Epithelial cell of proximal tubule (primary cell): ENCODE measurements around the gene LYST. TPM values are rescaled to one million over a fixed set of nuclear protein-coding genes. Genes with fewer than 3 reads are reported as not detected.

Source experiments
- DNase-seq: peaks from one replicate; pipeline ENCODE4 v3.0.0-alpha.2; 2011; ENCODE audit warnings: low read depth
- H3K4me3 ChIP-seq: 2 replicates; pipeline ENCODE4 v1.5.1; 2011; ENCODE audit warnings: low read depth, mild to moderate bottlenecking, low read length
- total RNA-seq: library from RNA; depleted of rRNA; stranded (reverse); fragments of >200 nt; gene quantifications from 2 replicates; pipeline ENCODE4 v1.2.3, GENCODE V29; 2015
- TF ChIP-seq, protein P1 (sequence below): conservative IDR thresholded peaks from 2 replicates; pipeline ENCODE4 v1.5.1; 2012; ENCODE audit warnings: low read depth, mild to moderate bottlenecking, low read length

Gene LYST
- total RNA-seq, 1 donor from 2014 or later = 10.3 TPM

DNA sequence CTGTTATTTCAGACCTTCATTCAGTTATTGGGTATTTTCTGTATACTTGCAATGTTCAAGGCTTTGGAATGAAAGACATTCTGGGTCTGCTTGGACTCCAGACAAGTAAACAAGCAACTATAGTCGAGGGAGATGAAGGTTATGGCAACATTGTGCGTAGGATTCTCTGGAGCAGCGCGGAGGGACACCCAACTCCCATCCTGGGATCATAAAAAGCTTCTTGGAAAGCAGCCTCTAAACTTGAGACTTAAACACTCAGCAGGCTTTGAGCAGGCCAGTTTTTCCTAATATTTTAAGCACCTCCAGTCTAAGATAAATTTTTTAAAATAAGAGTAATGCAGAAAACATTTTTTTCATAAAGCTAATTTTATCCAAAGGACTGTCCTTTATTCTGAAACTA, 7.6 kb upstream of the LYST start:
- TF ChIP-seq, protein P1, sequence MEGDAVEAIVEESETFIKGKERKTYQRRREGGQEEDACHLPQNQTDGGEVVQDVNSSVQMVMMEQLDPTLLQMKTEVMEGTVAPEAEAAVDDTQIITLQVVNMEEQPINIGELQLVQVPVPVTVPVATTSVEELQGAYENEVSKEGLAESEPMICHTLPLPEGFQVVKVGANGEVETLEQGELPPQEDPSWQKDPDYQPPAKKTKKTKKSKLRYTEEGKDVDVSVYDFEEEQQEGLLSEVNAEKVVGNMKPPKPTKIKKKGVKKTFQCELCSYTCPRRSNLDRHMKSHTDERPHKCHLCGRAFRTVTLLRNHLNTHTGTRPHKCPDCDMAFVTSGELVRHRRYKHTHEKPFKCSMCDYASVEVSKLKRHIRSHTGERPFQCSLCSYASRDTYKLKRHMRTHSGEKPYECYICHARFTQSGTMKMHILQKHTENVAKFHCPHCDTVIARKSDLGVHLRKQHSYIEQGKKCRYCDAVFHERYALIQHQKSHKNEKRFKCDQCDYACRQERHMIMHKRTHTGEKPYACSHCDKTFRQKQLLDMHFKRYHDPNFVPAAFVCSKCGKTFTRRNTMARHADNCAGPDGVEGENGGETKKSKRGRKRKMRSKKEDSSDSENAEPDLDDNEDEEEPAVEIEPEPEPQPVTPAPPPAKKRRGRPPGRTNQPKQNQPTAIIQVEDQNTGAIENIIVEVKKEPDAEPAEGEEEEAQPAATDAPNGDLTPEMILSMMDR = no peak
- DNase-seq = no peak
- no peak overlapping the region for H3K4me3 ChIP-seq

DNA sequence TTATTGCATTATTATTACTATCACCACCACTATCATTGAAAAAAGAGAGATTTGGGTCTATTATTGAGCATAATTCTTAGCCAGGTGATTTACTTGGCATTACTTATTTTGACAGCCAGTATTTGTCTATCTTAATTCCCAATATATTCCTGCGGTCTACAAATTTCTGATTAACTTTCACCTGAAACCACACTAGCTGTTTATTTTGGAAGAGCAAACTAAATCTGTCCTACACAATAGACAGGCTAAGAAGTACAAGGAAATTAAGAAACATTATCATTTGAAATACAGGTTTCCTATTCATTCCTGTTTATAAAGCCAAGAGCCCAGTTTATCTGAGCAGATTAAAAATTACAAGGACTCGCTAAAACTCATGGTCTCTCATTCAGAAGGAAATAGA, 6.9 kb upstream of the LYST start:
- TF ChIP-seq, protein P1 = no peak
- no peak for DNase-seq
- H3K4me3 ChIP-seq = no peak overlapping the region

DNA sequence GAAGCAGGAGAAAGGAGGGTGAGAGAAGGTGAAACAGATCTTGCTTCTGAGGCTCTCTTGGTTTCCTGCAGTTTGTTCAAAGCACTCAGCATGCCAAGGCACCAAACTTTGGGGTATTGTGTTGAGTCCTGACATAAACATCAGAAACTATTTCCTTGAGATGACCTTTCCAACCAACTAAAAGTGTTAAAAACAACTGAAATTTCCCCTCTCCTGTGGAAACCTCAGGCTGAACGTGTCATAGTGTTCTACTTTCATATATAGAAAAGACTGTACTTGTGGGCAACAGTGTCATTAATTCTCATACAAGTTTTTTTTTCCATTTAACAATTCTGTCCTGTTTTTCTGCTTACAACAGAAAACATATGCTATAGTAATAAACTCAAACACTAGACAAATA, 6.3 kb upstream of the LYST start:
- no peak for DNase-seq
- TF ChIP-seq, protein P1 = no peak
- no peak overlapping the region for H3K4me3 ChIP-seq

- TF ChIP-seq, protein P1 = no peak
- no peak overlapping the region for H3K4me3 ChIP-seq
- no peak for DNase-seq
Observed at GRCh38 chr1:235872270-235872669, 5.6 kb upstream of the LYST start.

- H3K4me3 ChIP-seq = peak overlapping the region; percentile 89
- TF ChIP-seq, protein P1 = no peak
- DNase-seq = no peak
Observed at GRCh38 chr1:235867903-235868469, 1.3 kb upstream of the LYST start.

GRCh38 chr1:235866913-235867845, 473 bp upstream of the LYST start:
- TF ChIP-seq, protein P1 = no peak
- H3K4me3 ChIP-seq = peak overlapping the region; percentile 89
- no peak for DNase-seq
